Activated CD4-positive, alpha-beta T cell treated with anti-CD3 and anti-CD28 coated beads for 1 hour (primary cell): ENCODE results near the gene RFX5.
"Not testable (repeated sequence)": the region's sequence is repeated elsewhere in the genome, so short reads cannot be mapped to it uniquely, and the experiment has no call there.

Experiments
- DNase-seq: peaks from one replicate; pipeline ENCODE4 v3.0.0-alpha.2; 2020

RFX5 gene

DNA sequence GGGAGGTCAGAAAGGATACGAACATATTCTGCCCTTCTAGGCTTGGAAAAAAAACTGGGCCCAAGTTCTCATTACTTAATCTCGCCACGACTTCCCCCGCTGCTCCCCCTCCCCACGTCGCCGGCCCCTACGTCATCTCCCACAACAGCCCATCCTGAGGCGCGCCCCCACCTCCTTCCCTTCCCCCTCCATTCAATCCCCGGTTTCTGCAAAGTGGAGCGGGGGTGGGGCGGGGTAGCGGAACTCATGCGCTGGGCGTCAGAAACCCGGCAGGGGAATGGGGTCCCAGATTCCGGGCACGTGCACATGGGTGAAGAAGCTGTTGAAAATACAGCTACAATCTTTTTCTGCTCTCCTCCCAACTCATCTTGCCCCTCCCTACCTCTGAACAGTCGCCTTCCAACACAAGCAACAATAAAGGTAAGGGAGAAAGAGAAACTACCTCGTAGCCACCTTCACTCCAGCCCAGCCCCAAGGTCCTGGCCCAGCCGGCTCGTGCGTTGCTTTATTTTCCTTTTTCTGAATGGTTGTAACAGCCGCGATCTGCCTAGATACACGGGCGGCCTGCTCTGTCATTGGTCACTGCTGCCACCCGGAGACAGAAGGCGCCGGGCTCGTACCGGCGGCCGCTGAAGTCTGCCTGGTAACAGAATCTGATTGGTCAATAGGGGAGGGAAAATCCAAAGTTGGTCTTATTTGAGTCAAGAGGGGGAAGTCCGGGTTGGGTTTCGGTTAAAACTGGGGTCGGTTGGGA, at the start of gene RFX5:
Gene RFX5 (minus strand): TSS at position 484 of the 754 bp plus-strand sequence. CDS start 932 bp downstream, outside the sequence.
- DNase-seq, result peak; percentile 91

DNA sequence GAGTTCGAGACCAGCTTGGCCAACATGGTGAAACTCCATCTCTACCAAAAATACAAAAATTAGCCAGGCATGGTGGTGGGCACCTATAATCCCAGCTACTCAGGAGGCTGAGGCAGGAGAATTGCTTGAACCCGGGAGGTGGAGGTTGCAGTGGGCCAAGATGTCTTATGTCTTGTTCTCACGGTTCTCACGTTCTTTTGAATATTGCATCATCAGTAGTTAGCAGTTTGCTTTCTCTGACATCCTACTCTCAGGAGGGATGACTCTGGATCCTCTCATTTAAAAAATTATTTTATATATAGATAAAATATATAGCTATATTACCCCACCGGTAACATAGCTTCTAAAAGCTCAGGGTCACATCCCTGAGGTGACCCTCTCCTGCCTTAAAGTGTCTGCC, 49.2 kb upstream of the RFX5 start:
- DNase-seq, result not testable (repeated sequence)

DNA sequence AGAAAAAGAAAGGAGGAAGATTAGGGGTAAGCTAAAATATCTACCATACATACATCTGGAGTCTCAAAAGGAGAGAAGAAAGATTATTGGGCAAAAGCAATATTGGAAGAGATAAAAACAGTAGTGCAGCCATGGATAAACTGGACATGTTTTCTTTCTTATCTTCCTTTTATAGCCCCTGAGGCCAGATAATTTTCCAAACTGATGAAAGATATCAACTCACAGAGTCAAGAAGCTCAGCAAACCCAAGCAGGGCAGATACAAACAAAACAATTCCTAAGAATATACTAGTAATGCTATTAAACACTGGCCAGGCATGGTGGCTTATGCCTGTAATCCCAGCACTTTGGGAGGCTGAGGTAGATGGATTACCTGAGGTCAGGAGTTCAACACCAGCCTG, 46.5 kb upstream of the RFX5 start:
- no peak for DNase-seq

DNA sequence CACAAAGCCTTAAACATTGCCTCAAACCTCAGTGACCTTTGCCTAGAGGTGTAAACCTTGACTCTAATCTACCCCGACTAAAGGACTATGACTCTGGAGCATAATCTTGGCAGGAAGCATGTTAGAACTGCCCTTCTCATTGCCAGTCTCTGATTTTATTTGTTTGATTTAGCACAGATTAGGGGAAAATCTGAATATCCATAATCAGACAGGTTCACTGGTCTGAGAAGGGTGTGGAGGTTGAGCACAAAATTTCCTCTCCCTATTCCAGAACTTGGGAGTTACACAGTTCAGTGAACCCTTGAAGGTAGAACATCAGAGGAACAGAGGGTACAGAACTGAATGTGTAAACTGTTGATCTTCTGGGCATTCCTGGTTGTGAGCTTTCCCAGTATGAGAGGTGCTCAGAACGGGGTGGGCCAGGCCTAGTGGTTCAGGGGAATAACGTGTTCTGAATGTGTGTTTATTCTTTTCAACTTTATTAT, 44.1 kb upstream of the RFX5 start:
- DNase-seq, result no peak

DNA sequence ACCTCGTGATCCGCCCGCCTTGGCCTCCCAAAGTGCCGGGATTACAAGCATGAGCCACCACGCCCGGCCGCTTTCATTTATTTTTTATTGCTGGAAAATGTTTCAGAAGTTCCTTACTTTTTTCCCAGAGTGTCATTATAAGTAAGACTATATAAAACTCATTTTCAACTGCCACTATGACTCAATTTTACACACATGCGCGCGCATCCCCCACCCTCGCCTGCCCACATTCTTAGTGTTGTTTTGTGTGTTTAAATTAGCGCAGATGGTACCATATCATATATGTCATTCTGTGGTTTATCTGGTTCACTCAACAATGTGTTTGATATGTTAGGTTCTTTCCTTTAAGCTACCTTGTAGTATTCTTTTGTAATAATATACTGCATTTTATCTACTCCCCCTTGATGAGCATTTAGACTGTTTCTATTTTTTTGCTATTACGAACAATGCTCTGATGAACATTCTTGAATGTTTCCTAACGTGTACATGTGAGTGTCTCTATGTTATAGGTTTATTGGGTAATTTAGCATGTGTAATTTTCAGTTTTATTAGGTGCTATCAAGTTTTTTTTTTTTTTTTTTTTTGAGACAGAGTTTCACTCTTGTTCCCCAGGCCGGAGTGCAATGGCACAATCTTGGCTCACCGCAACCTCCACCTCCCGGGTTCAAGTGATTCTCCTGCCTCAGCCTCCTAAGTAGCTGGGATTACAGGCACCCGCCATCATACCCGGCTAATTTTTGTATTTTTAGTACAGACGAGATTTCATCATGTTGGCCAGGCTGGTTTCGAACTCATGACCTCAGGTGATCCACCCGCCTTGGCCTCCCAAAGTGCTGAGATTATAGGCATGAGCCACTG, 43.4 kb upstream of the RFX5 start:
- not testable (repeated sequence) for DNase-seq

DNA sequence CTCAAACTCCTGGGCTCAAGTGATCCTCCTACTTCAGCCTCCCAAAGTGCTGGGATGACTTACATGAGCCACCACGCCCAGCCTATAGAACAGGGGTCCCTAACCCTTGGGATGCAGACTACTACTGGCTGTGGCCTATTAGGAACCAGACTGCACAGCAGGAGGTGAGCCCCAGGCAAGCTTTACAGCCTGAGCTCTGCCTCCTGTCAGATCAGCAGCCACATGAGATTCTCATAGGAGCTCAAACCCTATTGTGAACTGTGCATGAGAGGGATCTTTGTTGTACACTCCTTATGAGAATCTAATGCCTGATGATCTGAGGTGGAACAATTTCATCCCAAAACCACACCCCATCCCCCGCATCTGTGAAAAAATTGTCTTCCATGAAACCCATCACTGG, 39.0 kb upstream of the RFX5 start:
- no peak for DNase-seq

DNA sequence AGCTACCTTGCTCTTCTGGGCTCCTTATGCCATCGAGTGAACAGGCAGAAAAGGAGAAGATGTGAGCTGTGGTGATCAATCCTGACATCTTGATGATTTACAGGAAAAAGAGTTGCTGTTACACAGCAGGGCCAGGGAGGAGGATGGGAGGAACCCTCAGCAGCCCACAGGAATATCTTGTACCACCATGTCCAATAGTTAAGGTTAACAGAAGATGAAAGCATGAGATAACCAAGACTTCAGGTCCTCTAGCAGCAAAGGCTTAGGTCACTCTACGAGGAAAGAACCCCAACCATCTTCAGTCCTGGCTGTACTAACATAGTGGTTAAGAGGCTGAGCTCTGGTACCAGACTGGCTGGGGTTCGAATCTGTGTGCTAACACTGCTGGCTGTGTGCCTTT, 37.5 kb upstream of the RFX5 start:
- DNase-seq, result no peak

DNA sequence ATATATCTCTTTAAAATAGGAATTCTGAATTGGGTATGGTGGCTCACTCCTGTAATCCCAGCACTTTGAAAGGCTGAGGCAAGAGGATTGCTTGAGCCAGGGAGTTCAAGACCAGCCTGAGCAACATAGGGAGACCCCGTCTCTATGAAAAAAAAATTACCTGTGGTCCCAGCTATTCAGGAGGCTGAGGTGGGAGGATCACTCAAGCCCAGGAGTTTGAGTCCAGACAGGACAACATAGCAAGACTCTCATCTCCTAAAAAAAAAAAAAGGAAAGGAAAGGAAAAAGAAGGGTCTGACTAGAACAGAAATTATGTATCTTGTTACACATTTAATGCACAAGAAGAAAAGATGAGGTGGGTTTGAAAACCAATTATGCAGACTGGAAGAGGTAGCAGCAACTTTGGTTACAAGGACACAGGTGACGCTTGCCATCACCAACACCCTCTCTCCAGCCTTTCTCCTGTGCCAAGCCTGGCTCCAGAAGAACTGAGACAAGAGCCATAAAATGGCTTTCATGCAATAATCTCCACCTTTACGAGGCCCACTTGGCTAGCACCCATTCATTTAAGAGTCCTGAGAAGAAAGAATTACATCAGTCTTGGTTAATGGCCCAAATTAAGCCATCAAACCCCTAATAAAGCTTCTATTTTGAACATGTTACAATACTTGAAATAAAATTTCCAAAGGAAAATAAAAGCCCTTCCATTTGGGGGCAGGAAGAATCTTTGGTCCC, 30.3 kb upstream of the RFX5 start:
- no peak for DNase-seq

DNA sequence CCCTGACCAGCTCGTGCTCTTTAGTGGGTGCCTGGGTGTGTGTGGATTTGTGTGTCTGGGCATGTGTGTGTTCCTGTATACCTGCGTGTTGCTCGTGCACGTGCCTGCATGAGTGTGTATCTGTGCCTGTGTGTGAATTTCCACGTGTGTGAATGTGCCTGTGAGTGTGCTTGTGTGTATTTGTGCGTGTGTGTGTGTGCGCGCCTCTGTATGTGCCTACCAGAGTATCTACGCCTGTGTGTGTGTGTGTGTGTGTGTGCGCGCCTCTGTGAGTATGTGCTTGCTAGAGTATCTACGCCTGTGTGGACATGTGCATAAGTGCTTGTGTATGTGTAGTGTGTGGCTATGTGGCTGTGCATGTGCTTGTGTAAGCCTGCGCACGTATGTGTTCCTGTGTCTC, 26.1 kb upstream of the RFX5 start:
- DNase-seq, result no peak

DNA sequence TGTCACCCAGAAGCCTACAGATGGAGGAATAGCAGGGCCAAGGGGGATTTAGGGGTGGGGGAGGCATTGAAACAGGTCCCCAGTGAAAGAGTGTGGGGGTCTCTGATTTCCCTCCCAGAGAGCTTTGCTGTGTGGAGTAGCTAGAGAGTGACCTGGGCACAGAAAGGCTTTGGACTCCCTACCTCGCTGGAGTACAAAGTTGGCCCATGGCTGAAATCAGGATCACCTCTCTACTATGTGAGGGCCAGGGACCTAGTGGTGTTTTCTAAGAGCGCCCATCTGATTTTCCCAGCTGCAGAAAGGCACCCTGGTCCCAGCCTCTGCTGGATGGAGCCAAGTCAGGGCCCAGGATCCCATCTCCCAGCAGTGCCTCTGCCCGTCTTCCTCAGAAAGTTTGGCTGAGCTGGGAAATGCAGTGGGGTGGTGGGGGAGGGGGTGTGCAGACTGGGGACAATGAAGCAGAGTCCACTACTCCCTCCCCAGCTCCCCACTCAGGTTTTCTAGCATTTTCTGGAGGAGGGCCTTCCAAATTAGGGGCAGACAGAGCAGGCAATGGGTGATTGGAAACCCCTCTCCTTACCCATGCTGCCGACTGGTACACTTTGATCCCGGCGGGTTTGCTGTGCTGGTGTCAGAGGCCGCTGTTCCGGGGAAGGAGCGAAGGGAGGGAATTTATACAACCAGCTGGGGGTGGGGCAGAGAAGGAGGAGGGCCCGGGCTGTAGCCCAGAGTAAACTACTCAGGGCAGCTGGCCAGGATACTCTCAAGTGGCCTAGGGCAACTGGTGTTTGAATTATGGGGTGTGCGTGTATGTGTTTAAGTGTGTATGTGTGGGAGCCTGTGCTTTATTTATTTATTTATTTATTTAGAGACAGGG, 25.2 kb upstream of the RFX5 start, which contains the start of gene SELENBP1:
Gene SELENBP1 (minus strand): TSS at position 648 of the 877 bp plus-strand sequence. CDS start 64 bp downstream, at position 584.
- DNase-seq, result no peak

DNA sequence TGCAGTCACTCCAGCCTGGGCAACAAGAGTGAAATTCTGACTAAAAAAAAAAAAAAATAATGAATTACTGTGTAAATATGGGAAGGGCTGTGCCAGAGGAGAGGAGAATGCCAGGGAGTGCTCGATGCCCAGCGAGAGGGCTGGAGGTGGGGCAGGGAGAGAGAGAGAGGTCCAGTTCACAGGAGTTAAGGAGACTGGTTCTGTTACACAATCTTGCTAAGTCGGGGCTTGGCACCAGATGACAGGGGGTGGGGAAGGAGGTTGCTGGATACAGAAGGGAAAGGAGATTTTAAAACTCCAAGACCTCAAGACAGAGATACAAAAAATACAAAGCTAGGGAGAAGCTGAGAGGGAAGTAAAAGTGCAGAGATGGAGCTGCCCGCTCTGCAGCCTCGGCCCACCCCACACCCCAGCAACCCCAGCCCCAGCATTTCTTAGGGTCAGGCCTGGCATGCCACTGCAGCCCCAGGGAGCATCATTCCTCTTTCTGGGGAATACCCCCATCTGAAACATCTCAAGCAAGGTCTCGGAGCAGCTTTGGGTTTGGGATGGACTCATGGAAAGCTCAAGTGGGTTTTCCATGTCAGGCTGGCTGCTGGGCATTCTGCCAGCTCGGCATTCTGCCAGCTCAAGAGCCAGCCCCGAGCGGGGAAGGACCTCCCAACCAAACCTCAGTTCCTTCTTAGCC, 24.5 kb upstream of the RFX5 start:
- no peak for DNase-seq

DNA sequence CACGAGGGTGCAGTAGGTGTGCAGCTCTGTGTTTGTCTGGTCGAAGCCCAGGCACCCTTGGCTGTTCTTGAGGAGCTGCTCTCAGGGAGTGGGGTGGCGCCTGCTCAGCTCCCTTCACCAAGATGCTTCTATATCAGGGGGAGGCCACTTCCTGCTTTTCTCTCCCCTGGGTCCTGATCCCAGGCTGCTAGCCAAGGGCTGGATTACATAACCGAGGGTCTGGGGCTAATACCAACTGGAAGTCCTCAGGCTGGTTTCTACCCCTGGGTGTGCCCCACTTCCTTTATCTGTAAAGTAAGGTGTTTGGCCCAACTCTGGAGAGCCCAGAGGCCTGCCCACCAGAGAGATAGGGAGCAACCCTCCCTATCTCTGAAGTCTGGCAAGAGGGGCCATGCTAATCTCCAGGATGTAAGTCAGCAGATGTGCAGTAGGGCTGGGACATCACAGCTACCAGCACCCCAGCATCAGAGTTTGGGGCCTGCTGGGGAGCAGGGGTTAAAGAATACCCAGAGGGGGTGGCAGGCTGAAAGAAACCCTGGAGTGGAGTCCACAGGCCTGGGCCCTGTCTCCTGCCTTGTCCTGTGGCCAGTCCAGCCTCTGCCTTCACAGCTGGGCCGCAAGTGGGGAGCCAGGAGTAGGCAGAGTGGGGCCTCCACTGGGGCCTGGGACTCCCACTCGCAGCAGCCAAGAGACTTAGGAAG, 23.3 kb upstream of the RFX5 start:
- no peak for DNase-seq

DNA sequence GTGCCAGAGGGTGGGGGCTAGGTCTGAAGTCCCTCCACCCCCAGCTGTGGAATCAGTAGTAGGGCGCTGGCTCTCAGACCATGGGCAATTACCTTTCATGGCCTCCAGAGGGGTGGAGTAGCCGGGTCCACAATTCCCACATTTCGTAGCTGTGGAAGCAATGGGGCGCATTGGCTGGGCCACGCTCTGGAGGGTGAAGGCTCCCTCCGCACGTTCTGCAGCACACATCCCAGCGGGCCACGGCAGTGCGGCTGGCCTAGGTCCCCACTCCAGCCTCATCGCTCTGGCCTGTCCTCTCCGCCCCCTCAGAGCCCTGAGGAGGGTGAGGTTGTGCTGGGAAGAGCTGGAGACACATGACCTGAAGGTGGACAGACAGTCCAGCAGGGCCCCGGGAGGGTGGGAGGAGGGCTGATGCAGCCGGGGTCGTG, 22.6 kb upstream of the RFX5 start:
- no peak for DNase-seq

DNA sequence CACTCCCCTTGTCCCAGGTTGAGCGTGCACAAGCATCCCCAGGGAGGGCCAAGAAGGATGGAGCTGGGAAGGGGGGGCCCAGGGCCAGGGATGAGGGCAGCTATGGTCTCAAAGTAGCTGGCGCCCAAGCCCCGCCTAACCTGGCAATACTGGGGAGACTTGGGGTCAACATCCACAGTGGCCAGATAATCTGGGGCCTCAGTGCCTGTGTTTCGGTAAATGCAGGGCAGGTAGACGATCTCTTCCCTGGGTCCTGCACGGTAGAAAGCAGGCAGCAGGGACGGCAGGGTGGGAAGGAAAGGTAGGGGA, 22.2 kb upstream of the RFX5 start:
- no peak for DNase-seq

DNA sequence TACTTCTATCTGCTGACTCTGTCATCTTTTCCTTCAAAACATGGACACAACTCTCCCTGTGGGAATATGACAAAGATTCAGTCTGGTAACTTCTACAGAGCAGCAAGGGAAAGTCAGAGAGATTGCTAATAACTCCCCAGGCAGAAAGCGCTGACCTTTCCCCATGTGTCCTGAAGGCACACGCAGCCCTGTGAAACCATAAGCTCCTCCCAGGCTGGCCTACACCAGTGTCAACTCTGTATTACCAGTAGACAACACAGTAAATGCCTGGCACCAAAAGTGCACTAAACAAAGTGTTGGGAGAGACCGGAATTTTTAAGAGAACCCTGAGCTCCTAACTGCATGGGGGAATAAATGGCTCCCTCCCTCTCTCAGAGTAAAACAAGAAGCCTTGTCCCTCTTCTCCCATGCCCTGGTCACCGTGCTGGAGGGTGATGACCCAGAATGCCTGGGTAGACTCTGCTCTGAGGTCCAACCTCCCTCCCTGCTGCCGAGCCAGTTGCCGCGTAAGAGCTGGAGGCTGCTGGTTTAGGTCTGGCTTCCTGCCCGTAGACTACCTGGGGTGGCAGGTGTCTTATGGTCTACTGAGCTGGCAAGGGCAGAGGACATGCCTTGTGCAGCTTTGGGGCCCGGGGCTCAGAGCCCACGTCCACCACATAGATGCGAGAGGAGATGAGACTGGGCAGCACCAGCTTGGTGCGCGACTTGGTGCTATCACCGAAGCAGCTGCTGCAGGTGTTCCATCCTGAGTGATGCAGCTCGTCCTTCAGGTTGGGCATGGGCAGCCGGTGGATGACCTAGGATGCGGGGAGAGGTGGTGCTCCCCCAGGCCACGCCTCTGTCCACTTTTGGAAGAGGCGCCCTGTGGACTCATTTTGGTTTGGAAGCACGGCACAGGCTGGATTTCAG, 21.6 kb upstream of the RFX5 start:
- DNase-seq, result no peak

DNA sequence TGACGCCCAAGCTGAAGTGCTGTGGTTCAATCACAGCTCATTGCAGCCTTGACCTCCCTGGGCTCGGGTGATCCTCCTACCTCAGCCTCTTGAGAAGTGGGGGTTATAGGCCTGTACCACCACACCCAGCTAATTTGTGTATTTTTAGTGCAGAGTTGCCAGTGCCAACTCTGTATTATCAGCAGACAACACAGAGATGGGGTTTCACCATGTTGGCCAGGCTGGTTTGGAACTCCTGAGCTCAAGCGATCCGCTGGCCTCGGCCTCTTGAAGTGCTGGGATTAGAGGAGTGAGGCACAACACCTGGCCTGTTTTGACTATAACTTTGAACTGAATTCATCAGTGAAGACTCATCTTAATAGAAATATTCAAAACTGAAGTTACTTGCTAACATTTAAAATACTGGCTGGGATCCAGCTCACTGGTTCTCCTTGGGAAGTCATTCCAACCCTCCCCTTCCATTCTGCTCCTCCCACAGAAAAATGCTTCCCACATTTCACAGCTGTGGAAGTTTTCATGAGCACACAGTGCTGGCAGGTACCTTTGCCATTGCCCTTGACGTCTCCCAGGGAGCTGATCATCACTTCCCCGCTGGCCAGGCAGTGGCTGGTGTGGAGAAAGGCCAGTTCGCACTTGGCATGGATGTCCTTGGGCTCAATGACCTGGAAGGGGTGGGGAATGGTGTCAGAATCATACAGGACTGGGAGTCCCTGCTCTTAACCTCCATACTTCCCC, 20.8 kb upstream of the RFX5 start:
- DNase-seq, result no peak

DNA sequence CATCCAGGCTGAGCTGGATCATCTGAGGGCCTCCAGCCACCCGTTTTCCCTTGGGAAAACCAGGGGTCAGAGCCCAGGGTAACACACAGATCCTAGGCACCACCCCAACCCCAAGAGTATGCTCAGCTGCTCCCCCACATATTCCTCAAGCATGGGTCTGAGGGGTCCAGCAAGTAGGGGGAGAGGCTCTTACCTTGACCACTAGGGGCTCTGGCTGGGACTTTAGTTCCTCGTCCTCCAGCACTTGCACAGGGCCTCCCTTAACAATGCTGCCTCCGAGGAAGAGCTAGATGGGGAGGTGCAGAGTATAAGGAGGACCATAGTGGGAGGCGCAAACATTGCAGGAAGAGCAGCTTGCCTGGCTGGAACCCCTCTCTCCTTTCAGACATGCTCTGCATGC, 17.9 kb upstream of the RFX5 start:
- no peak for DNase-seq

DNA sequence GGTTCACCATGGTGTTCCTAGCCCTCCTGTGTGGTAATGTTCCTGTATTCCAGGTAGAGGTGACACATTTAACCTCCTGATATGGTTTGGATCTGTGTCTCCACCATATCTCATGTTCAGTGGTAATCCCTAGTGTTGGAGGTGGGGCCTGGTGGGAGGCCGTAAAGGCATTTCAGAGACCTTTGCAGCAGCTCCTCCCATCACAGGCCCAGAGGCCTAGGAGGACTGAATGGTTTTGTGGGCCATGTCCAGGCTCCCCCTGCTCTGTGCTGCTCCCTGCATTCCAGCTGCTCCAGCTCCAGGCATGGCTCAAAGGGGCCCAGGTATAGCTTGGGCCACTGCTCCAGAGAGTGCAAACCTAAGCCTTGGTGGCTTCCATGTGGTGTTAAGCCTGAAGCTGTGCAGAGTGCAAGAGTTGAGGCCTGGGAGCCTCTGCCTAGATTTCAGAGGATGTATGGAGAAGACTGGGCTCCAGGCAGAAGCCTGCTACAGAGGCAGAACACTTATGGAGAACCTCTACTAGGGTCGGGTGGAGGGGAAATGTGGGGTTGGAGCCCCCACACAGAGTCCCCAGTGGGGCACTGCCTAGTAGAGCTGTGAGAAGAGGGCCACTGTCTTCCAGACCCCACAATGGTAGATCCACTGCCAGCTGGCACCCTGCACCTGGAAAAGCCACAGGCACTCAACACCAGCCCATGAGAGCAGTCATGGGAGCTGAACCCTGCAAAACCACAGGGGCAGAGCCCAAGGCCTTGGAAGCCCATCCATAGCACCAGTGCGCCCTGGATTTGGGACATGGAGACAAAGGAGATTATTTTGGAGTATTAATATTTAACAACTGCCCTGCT, 15.5 kb upstream of the RFX5 start:
- DNase-seq, result no peak
